ENCODE measurements around the gene CCNE1. TPM values are rescaled to one million over a fixed set of nuclear protein-coding genes. Genes with fewer than 3 reads are reported as not detected.

CCNE1 gene
- 4.2 TPM in 2 replicates for total RNA-seq

GRCh38 chr19:29811125-29812079 lies at the start of gene CCNE1:
TSS of gene CCNE1 (plus strand) at chr19:29811991. CDS start at chr19:29812556, 565 bp downstream.

Other genes with a start within 250 kb of the CCNE1 start
- gene POP4, start 205.7 kb upstream of the CCNE1 start, total RNA-seq, result 59.3 and 64.8 TPM in 2 replicates
- gene PLEKHF1, start 146.5 kb upstream of the CCNE1 start, total RNA-seq, result 19.0 and 19.4 TPM in 2 replicates
- gene C19orf12, start 96.7 kb upstream of the CCNE1 start, total RNA-seq, result 24.5 and 29.3 TPM in 2 replicates
- gene URI1, start 130.2 kb downstream of the CCNE1 start, total RNA-seq, result 56.8 and 58.5 TPM in 2 replicates